ENCODE measurements around the gene BABAM2. TPM values are rescaled to one million over a fixed set of nuclear protein-coding genes. Genes with fewer than 3 reads are reported as not detected.

The BABAM2 gene
- total RNA-seq, 4 donors from 2014 or later = 57.2 to 72.2 (median 67.5) TPM

- Histone ChIP-seq H3K27me3 (no peaks in the 10 kb centered on the region), H3K4me3 (no peak overlapping the region), H3K9me3 (no peaks in the 10 kb centered on the region), H3K36me3 (no peaks in the 10 kb centered on the region), H3K4me1 (peaks cover 0 to 10% of the 10 kb centered on the region in 2 donors), H3K27ac (no peak overlapping the region)
- DNase-seq (no peak), ATAC-seq (no peak)
- in situ Hi-C loops (cut with MboI; ENCODE audit: low sequenced_read_pairs in 4 of 4) = no loop called here
- intact Hi-C loops (cut with DNase I; ENCODE audit: low total_unique reads) = loop anchor here (1.0 kb wide), 1 partner anchor 13 kb away; no protein-coding TSS in a partner anchor
- no peak for TF ChIP-seq POLR2A (IDR thresholded peaks at IDR 0.05)
- TF ChIP-seq, protein P1, sequence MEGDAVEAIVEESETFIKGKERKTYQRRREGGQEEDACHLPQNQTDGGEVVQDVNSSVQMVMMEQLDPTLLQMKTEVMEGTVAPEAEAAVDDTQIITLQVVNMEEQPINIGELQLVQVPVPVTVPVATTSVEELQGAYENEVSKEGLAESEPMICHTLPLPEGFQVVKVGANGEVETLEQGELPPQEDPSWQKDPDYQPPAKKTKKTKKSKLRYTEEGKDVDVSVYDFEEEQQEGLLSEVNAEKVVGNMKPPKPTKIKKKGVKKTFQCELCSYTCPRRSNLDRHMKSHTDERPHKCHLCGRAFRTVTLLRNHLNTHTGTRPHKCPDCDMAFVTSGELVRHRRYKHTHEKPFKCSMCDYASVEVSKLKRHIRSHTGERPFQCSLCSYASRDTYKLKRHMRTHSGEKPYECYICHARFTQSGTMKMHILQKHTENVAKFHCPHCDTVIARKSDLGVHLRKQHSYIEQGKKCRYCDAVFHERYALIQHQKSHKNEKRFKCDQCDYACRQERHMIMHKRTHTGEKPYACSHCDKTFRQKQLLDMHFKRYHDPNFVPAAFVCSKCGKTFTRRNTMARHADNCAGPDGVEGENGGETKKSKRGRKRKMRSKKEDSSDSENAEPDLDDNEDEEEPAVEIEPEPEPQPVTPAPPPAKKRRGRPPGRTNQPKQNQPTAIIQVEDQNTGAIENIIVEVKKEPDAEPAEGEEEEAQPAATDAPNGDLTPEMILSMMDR (IDR thresholded peaks at IDR 0.05 in 4 of 5, conservative IDR thresholded peaks at IDR 0.05 in 1 of 5) = no peak
Measured at GRCh38 chr2:28172114-28172898, 281.8 kb downstream of the BABAM2 start.

DNA sequence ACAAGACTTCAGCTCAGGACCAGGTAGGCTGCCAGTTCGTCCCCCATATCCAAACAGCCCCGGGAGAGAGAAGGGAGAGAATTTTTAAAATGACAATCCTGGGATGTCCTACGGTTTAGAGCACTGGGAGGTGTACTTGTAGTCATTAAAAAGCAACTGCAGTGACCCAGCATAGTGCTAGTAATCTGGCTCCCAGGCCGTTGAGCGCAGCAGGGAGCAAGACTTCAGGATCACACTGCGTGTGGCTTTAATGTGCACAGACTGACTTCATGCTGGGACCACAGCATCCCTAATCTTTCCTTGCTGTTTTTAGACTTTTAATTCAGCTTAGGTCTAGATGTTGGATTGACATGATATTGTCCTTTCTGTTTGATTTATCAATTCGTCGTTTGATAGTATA, 282.8 kb downstream of the BABAM2 start:
- in situ Hi-C loops (cut with MboI; ENCODE audit: low sequenced_read_pairs in 4 of 4) = no loop called here
- Histone ChIP-seq H3K4me3 (no peak overlapping the region), H3K36me3 (no peaks in the 10 kb centered on the region), H3K27me3 (no peaks in the 10 kb centered on the region), H3K9me3 (no peaks in the 10 kb centered on the region), H3K27ac (no peak overlapping the region), H3K4me1 (peaks cover 0 to 5% of the 10 kb centered on the region in 2 donors)
- TF ChIP-seq, protein P1 (IDR thresholded peaks at IDR 0.05 in 4 of 5, conservative IDR thresholded peaks at IDR 0.05 in 1 of 5) = no peak
- TF ChIP-seq POLR2A (IDR thresholded peaks at IDR 0.05) = no peak
- intact Hi-C loops (cut with DNase I; ENCODE audit: low total_unique reads) = no loop called here
- DNase-seq = no peak
- no peak for ATAC-seq

GRCh38 chr2:28174211-28174610, 283.7 kb downstream of the BABAM2 start:
- no peaks in the 10 kb centered on the region for H3K36me3 ChIP-seq
- in situ Hi-C loops (cut with MboI; ENCODE audit: low sequenced_read_pairs in 4 of 4) (no loop called here), intact Hi-C loops (cut with DNase I; ENCODE audit: low total_unique reads) (no loop called here)
- H3K4me3 ChIP-seq = no peak overlapping the region
- no peak for ATAC-seq
- no peaks in the 10 kb centered on the region for H3K27me3 ChIP-seq
- H3K27ac ChIP-seq = no peak overlapping the region
- H3K9me3 ChIP-seq = no peaks in the 10 kb centered on the region
- H3K4me1 ChIP-seq = no peaks in the 10 kb centered on the region
- no peak for TF ChIP-seq POLR2A (IDR thresholded peaks at IDR 0.05)
- TF ChIP-seq, protein P1 (IDR thresholded peaks at IDR 0.05 in 4 of 5, conservative IDR thresholded peaks at IDR 0.05 in 1 of 5) = no peak
- DNase-seq = no peak

DNA sequence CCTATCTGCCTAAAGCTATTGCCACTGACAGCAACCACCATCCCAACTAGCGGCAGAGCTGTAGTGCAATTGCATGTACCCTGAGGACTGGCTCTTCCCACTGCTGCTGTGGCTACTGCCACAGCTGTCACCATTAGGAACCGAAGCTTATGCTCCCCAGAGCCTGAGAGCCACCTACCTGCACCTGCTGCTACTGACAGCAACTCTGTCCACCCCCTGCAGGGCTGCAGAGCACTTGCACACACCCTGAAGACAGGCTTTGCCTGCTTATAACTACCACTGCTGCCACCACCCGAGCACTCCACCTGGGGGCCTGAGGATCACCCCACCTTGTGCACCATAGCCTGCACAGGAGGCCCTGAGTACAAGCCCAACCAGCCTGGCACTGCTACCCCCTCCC, 284.5 kb downstream of the BABAM2 start:
- Histone ChIP-seq H3K36me3 (no peaks in the 10 kb centered on the region), H3K27ac (no peak overlapping the region), H3K4me1 (no peaks in the 10 kb centered on the region), H3K27me3 (no peaks in the 10 kb centered on the region), H3K9me3 (no peaks in the 10 kb centered on the region), H3K4me3 (no peak overlapping the region)
- intact Hi-C loops (cut with DNase I; ENCODE audit: low total_unique reads) (no loop called here), in situ Hi-C loops (cut with MboI; ENCODE audit: low sequenced_read_pairs in 4 of 4) (no loop called here)
- DNase-seq (no peak), ATAC-seq (no peak)
- TF ChIP-seq, protein P1 (IDR thresholded peaks at IDR 0.05 in 4 of 5, conservative IDR thresholded peaks at IDR 0.05 in 1 of 5) = no peak
- no peak for TF ChIP-seq POLR2A (IDR thresholded peaks at IDR 0.05)

Measured in gastrocnemius medialis (tissue), 4 donors.